KBM-7 (cell line): ENCODE data around the gene GDF2.

Source experiments
- DNase-seq: peaks from one replicate; pipeline ENCODE4 v3.0.0-alpha.2; 2015
- in situ Hi-C: fragments of 300-500 bp; cut with MboI; formaldehyde crosslinking; loops from 2 replicates; pipeline ENCODE4 v1.14.3; 2020; ENCODE audit warnings: low sequenced_read_pairs, low pct_unique_long_range_greater_than_20kb, mixed read lengths

GDF2 gene

GRCh38 chr10:47308775-47309174, 13.5 kb upstream of the GDF2 start:
- no peak for DNase-seq
- in situ Hi-C loops: loop anchor here (10.0 kb wide), 1 partner anchor 284 kb away; no protein-coding TSS in a partner anchor

DNA sequence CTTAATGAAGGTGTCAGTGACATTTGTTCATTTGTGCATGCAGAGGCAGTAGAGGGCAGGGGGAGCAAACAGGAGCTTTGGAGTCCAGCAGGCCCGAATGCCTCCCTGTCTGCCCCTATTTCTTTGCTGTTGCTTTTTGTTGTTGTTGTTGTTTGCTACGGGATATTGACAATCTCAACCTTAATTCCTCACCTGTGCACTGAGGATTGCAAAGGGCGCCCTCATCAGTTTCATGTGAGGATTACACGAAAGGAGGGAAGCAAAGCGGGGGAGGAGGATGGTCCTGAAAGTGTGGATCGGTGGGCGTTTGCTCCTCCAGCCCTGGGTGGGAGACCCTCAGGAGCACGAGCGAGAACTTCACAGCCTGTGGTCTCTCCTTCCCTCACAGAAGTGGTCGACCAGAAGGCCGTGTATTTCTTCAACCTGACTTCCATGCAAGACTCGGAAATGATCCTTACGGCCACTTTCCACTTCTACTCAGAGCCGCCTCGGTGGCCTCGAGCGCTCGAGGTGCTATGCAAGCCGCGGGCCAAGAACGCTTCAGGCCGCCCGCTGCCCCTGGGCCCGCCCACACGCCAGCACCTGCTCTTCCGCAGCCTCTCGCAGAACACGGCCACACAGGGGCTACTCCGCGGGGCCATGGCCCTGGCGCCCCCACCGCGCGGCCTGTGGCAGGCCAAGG, 12.7 kb upstream of the GDF2 start:
- no peak for DNase-seq
- in situ Hi-C loops: loop anchor here (10.0 kb wide), 1 partner anchor 285 kb away; no protein-coding TSS in a partner anchor

DNA sequence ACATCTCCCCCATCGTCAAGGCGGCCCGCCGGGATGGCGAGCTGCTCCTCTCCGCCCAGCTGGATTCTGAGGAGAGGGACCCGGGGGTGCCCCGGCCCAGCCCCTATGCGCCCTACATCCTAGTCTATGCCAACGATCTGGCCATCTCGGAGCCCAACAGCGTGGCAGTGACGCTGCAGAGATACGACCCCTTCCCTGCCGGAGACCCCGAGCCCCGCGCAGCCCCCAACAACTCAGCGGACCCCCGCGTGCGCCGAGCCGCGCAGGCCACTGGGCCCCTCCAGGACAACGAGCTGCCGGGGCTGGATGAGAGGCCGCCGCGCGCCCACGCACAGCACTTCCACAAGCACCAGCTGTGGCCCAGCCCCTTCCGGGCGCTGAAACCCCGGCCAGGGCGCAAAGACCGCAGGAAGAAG, 12.2 kb upstream of the GDF2 start:
- in situ Hi-C loops: no loop called here
- no peak for DNase-seq

GRCh38 chr10:47311193-47311931, 10.9 kb upstream of the GDF2 start:
- in situ Hi-C loops: no loop called here

DNA sequence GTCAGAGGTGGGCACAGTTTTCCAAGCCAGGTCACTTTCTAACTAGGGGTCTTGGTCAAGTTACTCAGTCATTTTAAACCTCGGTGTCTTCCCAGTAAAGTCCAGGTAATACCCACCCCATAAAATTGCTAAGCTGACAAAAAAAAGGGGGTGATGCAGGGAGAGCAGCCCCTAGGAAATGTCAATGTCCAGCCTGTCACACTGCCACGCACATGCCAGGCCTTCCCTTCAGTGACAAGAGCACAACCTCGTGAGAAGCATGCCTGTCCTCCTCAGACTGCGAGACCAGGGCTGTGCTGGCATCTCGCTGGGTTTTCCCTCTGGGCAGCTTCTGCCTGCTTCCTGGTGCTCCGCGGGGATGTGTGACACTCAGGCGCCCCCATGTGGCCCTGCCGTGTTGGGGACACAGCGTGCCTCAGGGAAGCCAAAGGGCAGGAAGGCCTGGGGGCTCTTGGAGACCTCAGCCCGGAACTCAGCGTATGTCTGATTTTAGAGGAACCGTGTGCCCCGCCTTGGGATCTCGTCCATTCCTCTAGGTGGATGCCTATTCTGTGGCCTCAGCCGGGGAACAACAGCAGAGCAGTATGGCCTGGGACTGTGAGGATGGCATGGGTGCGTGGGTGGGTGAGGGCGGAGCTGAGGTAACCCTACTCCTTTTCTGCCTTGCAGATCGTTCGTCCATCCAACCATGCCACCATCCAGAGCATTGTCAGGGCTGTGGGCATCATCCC, 10.2 kb upstream of the GDF2 start:
- peak; percentile 74 for DNase-seq
- in situ Hi-C loops: no loop called here

More at GRCh38 chr10:47311193-47311931, 10.9 kb upstream of the GDF2 start:
- DNase-seq: peak; percentile 24

GRCh38 chr10:47312663-47312995, 9.6 kb upstream of the GDF2 start:
- DNase-seq: no peak
- in situ Hi-C loops: no loop called here

GRCh38 chr10:47314416-47314970, 7.8 kb upstream of the GDF2 start:
- DNase-seq: no peak
- in situ Hi-C loops: no loop called here

DNA sequence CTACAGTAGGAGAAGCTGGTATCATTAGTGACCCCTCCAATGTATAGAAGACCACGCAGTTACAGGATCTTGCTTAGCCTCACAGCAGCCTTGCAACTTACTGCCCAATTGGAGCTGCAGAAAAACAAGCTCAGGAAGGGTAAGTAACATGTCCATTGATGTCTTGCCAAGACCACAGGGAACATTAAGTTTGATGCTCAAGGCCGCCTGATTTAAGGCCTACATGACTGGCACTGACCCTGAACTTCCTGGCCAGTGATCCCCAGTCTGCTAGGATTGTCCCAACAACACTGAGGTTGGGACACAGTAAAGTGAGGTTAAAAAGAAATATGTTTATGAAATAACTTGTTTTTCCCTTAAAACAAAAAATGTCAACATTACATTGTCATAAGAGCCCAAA, 6.8 kb upstream of the GDF2 start:
- in situ Hi-C loops: no loop called here

DNA sequence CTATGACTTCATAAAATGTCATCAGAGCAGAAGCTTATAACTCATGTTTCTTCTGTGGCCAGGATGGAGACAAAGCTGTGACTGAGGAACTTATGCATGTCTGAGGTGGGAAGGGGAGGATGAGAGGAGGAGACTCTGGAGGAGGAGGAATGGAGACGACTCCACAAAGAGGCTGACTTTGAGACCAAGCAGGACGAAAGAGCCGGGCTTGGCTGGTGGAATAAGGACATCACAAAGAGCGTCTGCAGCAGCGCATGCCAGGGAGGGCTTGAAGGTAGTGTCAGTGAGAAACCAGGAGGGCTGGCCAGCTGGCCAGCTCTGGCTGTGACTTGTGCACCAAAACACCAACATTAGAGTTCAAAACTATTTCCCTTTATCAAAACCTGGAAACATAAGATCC, 6.1 kb upstream of the GDF2 start:
- DNase-seq: no peak
- in situ Hi-C loops: no loop called here

More for the DNA sequence above, 6.8 kb upstream of the GDF2 start:
- DNase-seq: no peak

DNA sequence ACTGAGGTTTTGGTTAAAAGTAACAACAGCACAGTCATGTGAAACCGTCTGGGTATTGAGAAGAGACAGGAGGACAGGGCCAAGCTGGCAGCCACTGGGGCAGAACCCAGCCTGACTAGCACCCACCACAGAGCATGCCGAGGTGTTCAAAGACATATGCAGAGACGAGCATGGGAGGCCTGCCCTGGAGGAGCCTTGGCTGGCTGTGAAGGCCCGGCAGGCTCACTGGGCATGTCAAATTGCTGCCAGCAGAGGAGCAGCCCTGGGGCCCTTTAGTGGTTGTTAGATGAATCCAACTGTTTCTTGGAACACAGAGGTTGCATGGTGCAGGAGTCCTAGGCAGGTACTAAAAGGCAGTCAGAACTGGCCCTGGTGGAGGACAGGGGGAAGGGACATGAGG, 5.0 kb upstream of the GDF2 start:
- DNase-seq: no peak
- in situ Hi-C loops: no loop called here

DNA sequence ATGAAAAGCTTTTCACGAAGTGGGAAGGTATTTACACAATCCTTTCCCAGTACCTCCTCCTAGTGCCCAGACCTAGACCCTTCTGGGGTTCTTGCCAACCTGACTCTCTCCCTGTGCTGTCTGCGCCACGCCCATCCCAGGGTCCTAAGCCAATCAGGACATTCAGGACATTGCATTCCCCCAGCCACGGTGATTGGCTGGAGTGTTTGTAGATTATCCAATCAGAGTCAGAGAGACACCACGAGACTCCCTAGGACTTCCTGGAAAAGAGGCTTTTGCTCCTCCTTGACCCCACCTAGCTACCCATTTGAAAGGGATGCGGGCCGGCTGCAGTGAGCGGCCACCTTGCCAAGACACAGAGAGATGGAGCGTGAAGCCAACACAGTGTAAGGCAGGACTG, 3.5 kb upstream of the GDF2 start:
- no peak for DNase-seq
- in situ Hi-C loops: no loop called here

- no peak for DNase-seq
- in situ Hi-C loops: no loop called here
These were observed 2.5 kb upstream of the GDF2 start for GRCh38 chr10:47319784-47320183.

GRCh38 chr10:47320812-47321211, 1.4 kb upstream of the GDF2 start:
- no peak for DNase-seq
- in situ Hi-C loops: no loop called here

- in situ Hi-C loops: no loop called here
- no peak for DNase-seq
These were observed 596 bp upstream of the GDF2 start for GRCh38 chr10:47321521-47322195.

- no peak for DNase-seq
- in situ Hi-C loops: no loop called here
These were observed 833 bp downstream of the GDF2 start for GRCh38 chr10:47323087-47323486.

GRCh38 chr10:47323636-47324296, 1.5 kb downstream of the GDF2 start:
- DNase-seq: no peak
- in situ Hi-C loops: no loop called here

DNA sequence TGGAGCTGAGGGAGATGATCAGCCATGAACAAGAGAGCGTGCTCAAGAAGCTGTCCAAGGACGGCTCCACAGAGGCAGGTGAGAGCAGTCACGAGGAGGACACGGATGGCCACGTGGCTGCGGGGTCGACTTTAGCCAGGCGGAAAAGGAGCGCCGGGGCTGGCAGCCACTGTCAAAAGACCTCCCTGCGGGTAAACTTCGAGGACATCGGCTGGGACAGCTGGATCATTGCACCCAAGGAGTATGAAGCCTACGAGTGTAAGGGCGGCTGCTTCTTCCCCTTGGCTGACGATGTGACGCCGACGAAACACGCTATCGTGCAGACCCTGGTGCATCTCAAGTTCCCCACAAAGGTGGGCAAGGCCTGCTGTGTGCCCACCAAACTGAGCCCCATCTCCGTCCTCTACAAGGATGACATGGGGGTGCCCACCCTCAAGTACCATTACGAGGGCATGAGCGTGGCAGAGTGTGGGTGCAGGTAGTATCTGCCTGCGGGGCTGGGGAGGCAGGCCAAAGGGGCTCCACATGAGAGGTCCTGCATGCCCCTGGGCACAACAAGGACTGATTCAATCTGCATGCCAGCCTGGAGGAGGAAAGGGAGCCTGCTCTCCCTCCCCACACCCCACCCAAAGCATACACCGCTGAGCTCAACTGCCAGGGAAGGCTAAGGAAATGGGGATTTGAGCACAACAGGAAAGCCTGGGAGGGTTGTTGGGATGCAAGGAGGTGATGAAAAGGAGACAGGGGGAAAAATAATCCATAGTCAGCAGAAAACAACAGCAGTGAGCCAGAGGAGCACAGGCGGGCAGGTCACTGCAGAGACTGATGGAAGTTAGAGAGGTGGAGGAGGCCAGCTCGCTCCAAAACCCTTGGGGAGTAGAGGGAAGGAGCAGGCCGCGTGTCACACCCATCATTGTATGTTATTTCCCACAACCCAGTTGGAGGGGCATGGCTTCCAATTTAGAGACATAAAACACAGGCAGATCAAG, 3.3 kb downstream of the GDF2 start:
- in situ Hi-C loops: no loop called here
- no peak for DNase-seq
